T-helper 2 cell treated with Interferon-gamma antibody and Interleukin-4, amounts not matched to agents 100 ng/mL and 5 ng/mL, for 36 hours (primary cell): ENCODE measurements around the gene LMF1. TPM values are rescaled to one million over a fixed set of nuclear protein-coding genes. Genes with fewer than 3 reads are reported as not detected.
"Not testable (repeated sequence)": the region's sequence is repeated elsewhere in the genome, so short reads cannot be mapped to it uniquely, and the experiment has no call there.

Experiments used
- intact Hi-C: fragments of 100-400 bp; cut with micrococcal nuclease; formaldehyde crosslinking; loops from one replicate; pipeline ENCODE4 v1.15.1; 2023
- total RNA-seq: library from RNA; stranded (reverse); gene quantifications from 2 replicates; pipeline ENCODE4 v1.2.3, GENCODE V29; 2022

LMF1 gene
- total RNA-seq, 1 donor from 2014 or later = 19.4 TPM

DNA sequence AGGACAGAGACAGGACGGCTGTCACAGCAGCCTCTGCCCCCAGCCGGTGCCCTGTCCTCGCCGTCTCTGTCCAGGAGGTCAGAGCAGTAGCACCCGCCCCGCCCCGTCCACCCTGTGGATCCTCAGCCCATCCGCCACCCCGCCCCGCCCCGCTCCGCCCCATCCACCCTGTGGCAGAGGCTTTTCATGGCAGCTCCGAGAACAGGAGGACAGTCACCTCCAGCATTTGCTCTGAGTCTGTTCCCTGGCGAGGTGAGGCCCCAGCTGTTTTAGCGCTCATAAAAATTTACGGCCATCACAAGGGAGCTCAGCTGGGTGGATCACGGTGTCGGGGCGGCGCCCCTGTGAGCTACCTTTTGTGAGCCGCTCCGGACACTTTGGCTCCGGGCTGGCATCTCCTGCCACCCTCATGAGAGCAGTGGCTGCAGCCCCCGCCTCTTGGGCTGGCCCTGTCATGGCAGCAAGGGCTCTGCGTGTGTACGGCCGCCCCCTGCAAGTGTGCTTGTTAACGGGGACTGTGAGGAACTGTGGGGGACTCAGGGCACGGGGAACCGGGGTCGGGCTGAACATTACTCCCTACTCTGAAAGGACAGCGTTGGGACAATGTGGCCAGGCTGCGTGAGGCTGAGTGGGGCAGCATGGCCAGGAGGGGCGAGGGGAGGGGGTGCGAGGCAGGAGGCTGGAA lies 138.0 kb downstream of the LMF1 start:
- intact Hi-C loops = no loop called here

DNA sequence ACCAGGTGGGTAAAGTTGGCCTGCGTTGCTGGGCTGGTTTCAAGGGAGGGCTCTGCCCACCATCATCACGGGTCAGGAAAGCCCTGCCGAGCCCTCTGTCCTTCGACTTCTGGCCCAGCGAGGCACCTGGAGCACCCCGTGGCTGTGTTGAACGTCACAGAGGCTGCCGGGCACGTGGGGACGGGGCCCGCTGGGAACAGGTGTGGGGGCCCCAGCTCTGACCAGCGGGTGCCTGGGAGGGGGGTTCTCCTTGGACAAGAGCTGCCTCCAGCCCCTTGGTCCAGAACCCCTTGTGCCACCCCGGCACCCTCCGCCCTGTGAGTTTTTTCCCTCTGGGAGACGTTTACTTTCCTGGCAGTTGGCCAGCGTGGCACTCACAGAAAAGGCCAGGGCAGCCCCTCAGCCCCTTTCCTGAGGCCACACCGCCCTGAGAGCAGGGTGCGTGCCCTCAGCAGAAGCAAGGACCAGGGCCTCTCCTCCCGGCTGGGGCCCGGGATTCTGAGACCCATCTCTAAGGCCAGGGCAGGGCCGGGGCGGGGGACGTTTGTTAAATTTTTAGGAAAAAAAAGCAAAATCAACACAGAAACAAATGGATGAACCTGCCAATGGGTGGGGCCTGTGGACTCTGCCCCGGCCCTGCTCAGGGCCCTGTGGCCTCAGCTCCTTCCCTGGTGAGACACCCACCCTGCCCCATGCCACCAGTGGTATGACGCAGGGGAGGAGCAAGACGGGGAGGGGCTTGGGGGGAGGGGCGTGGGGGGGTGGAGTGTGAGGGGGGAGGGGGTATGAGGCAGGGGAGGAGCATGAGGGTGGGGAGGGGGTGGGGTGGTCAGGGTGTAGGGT lies 139.0 kb downstream of the LMF1 start:
- intact Hi-C loops = no loop called here

DNA sequence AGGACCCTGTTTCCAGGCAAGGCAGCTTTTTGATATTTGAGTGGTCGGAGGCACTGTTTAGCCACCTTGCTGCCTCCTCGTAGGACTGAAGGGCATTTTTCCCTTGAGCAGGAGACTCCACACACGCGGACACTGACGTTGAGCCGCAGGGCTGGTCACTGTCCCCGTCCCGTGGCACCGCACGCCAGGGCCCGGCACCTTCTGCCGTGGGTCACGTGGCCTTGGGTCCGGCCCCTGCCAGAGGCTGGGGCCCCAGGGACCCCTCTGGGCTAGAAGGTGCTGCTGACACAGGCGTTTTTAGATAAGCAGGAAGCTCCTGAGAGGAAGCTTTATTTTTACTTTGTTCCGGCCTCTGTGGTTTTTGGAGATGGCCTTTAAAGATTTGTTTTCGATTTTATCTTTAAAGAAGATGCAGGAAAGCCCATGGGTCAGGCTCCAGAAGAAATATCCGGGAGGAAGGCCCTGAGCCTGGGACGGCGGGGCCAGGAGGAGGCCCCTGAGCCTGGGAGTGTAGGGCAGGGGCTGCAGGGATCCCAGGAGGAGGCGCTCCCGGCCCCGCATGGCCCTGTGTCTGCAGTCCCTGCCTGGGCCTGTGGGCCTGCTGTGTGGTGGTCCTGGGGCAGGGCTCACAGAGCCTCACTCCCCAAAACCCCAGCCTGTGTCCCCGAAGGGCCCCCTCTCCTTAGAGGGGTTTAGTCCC lies 139.8 kb downstream of the LMF1 start:
- intact Hi-C loops = no loop called here

DNA sequence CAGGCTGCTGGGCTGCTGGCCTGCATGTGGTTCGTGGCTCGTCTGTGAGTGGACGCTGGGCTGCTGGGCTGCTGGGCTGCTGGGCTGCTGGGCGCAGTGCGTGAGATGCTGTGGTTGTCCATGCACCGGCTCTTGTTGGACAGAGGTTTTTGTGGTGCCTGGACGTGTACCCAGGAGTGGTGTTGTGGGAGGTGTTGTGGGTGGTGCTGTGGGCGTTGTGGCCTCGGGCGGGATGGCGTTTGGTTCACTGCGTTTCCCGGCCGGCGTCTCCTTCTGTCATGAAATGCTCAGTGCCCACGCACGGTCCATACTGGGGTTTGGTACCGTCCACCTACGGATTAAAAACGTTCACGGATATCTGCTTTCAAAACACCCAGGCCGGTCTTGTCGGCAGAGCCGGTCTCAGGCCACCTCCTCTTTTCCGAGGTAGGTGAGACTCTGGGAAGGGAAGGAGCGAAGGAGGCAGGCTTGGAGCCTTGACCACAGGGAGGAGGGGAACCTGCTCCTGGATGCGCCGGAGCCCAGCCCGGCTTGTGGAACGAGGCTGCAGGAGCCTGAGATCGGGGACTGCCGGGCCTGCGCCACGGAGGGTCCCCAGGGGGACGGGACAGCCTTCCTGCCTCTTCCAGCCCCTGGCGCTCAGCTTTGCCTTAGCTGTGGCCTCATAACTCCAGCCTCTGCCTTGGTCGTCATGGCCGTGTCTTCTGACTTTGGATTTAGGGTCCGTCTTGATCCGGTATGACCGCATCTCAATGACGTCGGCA lies 140.5 kb downstream of the LMF1 start:
- intact Hi-C loops = no loop called here

DNA sequence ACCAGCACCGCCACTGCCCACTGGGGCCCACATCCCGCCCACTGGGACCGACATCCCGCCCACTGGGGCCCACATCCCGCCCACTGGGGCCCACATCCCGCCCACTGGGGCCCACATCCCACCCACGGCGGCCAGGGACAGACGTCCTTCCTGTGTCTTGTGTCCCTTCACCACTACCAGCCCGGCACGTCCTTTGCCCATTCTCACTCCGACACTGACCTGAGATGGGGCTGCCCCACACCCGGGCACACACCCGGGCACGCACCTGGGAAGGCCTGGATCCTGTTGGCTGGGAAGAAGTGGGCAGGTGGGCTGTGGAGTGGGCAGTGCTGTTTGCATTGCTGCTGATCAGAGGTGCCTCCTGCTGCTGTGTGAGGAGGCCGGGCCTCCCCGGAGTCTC lies 141.9 kb downstream of the LMF1 start:
- intact Hi-C loops = no loop called here

DNA sequence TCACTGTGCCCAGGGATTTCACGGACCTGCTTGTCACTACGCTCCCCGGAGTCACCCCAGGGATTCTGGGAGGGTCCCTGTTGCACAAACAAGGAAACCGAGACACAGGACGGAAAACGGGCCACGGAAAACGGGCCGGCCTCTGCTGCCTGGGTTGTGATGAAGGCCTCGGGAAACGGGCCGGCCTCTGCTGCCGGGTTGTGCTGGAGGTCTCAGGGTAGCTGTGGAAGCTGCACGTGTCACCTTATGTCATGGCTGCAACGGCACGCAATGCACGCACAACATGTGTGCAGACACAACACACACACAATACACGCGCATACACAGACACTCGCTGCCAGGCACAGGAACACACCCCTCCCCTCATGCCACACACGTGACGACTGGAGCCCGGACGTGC lies 143.3 kb downstream of the LMF1 start:
- intact Hi-C loops = no loop called here

DNA sequence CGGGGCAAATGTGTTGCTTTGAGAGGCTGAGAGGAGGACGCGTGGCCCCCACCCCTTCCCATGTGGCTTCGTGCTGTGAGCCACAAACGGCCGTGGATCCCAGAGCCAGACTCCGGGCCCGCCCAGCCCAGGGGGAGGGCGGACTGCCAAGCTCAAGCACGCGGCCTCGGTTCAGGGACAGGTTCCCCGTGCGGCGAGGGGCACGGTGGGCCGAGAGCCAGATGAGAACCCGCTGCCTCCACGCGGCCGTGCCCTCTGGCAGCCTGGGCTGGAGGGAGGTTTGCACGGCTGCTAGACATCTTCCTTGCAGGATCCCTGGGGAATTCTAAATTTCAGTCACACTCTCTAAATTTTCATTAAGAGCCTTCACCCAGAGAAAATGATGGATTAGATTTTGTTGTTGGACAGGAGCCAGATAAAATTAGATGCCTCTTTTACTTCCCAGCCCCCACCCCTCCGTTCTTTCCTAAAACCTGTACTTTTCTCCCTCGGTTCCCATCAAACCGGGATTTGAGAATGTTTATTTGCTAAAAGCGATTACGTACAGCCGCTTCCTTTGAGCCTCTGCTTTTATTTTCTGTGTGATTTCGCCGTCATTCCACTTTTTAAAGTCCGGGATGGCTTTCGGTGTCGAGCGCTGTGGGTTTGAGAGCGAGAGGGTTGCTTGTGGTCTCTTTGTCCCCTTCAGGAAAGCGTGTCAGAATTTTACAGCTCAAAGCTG lies 145.3 kb downstream of the LMF1 start:
- intact Hi-C loops = no loop called here

DNA sequence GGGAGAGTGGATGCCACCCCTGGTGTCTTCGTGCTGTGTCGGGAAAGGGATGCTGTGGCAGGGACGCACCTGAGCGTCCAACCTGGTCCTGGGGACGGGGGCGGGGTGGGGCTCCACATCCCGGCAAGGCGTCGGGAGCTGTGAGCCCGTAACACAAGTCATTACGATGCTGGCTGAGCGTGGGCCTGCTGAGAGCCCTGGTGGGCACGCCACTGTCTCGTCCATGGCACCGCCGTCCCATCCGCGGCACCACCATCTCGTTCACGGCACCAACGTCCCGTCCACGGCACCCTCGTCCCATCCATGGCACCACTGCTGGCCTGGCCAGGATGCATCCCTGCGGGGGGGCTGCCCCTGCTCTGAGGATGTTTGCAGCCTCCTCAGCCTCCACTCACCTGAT lies 146.2 kb downstream of the LMF1 start:
- intact Hi-C loops = no loop called here

DNA sequence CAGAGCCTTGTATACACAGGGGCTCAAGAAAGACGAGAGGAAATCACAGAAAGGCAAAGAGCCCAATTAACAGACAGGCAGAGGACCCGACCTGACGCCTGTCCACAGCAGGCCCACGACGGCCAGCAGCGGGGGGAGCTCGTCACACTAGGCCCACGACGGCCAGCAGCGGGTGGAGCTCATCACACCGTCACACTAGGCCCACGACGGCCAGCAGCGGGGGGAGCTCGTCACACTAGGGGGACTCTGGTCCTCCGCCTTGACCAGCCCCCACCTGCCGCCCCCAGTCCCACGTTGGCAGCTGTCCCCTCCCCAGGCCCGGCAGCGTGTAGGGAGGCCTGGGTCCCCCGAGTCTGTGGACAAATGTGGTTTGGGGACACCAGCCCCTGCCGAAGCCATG lies 146.6 kb downstream of the LMF1 start:
- intact Hi-C loops = no loop called here

DNA sequence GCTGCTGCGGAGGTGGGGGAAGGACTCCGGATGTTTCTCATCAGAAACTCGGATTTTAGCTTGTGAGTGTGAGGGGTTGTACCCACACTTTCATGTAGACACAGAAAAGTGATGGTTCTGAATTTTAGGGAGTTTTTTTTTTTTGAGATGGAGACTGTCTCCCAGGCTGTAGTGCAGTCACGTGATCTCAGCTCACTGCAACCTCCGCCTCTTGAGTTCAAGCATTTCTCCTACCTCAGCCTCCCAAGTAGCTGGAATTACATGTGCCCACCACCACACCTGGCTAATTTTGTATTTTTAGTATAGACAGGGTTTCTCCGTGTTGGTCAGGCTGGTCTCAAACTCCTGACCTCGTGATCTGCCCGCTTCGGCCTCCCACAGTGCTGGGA lies 147.9 kb downstream of the LMF1 start:
- intact Hi-C loops = no loop called here

DNA sequence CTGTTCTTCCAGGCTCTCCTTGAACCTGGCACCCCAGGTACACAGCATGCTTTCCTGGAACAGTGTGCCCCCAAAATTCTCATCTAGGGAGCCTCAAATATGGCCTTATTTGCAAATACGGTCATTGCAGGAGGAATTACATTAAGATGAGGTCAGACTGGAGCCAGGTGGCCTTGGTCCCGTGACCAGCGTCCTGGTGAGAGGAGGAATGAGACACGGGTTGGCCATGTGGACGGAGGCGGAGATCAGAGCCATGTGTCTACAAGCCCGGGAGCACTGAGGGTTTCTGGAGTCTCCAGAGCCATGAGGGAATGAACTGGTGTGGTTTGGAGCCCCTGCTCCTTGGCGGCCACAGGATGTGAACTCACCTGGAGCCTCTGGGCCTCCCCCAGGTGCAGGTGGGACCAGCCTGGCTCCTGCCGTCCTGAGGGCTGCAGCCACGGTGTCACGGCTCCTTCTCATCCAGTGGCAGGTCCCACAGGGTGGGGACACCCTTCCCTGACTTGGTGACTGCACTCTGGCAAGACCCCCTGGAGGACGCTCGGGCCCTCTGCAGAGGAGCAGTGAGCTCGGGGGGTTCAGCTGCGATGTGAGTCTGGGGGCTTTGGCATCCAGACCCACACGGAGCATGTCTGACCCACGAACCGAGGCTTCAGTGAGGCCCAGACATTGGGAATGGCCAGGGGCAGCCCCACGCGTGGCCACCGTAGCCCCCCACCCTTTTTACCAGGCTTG lies 148.4 kb downstream of the LMF1 start:
- intact Hi-C loops = no loop called here

DNA sequence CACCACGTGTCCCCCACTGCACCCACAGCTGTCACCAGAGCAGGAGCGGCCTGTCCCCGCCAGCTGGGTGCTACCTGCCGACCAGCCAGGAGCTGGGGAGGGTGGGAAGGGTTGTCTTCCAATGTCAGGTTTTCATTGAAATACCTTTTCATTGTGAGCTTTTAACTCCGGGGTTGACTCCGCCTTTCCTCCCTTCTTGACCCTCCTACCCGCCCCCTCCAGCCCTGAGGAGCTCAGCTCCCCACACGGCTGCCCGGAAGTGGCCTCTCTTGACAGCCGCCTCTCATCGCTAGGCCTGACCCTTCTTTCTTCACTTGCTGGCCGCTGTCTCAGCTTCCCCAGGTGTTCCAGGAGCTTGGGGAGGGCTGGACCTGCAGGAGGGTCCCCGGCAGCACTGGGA lies 149.0 kb downstream of the LMF1 start:
- intact Hi-C loops = no loop called here

DNA sequence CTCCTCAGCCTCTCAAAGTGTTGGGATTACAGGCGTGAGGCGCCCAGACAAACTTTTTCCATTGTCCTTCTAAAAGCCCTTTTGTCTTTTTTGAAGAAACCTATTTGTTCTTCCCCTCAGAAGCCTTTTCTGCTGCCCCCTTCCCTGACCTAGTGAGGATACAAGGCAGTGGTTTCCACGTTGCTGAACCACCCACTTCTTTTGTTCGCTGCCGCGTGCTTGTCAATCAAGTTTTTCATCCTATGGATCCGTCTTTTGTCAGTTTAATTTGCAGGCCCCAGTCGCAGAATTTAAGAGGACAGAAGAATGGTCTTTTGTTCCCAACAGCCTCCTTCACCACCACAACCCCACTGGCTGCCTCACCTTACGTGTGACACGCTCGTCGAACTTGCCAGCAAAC lies 150.0 kb downstream of the LMF1 start:
- intact Hi-C loops = no loop called here

DNA sequence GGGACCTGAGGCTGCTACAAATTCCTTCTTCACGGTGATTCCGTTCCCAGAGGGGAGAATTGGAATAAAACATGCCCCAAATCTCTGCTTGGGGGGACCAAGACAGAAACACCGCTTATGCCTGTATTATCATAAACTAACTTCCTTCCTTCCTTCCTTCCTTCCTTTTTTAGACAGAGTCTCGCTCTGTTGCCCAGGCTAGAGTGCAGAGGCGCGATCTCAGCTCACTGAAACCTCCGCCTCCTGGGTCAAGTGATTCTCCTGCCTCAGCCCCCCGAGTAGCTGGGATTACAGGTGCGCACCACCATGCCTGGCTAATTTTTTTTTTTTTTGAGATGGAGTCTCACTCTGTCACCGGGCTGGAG lies 150.8 kb downstream of the LMF1 start:
- intact Hi-C loops = not testable (repeated sequence)

DNA sequence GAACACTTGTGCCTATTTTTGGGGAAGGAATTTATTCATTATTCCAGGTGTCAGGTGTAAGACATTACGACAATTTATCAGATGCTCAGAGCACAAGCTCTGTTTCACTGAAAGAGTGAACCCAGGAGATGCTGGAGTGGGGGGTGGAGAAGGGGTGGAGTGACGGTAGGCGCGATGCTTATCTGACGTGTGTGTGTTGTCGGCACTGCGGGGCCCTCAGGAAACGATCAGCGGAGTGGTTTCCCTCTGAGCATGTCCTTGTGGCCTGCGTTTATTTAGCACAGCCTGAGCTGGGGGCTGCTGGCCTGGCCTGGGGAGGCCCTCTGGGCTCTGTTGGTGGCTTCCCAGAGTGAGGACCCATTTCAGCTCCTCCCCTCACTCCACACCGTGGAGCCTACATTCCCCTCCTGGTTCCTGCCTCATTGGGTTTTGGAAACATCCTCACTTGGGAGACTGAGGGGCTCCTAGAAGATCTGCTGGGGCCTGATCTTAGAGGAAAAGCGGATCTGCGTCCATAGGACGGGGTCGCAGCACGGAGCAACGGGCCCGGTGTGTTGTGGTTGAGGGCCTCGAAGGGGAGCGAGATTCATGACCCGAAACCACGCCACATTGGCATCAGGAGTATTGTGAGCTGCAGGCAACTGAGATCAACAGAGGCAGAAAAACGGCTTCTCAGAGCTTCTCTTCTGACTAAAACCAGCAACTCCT lies 151.3 kb downstream of the LMF1 start:
- intact Hi-C loops = no loop called here

DNA sequence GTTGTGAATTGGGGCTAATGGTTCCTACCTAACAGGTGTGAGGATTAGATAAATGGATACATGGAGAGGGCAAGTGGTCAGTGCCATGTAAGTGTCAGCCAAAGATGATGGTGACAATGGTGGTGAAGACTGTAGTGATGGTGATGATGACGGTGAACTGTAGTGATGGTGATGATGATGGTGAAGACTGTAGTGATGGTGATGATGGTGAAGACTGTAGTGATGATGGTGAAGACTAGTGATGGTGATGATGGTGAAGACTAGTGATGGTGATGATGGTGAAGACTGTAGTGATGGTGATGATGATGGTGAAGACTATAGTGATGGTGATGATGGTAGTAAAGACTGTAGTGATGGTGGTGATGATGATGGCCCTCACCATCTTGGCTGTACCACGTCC lies 152.2 kb downstream of the LMF1 start:
- intact Hi-C loops = no loop called here

DNA sequence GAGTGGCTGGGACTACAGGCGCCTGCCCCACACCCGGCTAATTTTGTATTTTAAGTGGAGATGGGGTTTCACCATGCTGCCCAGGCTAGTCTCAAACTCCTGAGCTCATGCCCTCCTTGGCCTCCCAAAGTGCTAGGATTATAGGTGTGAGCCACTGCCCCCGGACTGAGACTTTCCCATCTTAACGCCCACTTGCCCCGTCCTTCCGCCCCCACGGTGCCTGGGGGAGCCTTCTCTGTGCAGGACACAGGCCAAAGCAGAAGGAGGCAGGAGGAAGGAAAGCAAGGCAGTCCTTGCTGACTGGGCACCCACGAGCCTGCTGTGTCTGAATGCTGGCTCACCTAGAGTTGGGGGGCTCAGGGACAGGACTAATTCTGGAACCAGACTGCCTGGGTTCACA lies 152.7 kb downstream of the LMF1 start:
- intact Hi-C loops = no loop called here

DNA sequence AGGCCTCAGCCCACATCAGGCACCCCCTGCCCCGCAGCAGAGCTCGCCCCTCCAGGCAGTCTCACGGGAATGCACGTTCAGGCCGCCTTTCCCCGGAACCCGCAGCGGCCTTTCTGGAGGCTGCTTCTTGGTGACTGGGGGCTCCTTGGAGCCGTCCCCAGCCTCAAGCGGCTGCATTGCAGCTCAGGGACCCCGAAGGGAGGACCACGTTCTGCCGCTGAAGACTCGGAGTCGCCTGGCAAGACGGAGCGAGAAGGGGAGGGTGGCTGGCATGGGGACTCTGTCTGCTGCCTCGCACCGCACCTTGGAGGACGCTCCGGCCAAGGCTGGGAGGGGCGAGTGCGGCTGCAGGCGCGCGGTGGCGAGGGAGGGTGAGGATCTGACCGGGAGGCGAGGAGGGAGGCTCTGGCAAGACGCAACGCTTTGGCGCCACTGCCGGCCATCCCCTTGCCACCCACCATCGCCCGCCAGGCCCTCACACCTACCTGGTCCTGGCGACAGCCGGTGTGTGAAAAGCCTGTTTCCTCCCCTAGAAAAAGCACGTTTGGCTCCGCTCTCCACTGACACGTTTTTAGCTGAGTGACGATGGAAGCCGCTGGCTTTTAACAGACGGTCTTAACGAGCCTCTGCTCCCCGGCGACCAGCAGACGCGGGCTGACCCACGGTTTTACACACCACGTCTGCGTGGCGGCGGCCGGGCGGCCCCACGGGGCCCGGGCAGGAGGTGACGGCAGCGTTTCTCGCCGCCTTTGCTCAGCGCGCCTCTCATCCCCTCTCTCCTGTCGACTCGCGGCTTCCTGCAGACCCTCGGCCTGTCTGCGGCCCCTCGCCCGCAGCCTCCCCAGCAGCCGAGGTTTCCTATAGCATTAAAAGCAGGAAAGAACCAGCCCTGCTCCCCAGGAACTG lies 153.5 kb downstream of the LMF1 start:
- intact Hi-C loops = no loop called here

DNA sequence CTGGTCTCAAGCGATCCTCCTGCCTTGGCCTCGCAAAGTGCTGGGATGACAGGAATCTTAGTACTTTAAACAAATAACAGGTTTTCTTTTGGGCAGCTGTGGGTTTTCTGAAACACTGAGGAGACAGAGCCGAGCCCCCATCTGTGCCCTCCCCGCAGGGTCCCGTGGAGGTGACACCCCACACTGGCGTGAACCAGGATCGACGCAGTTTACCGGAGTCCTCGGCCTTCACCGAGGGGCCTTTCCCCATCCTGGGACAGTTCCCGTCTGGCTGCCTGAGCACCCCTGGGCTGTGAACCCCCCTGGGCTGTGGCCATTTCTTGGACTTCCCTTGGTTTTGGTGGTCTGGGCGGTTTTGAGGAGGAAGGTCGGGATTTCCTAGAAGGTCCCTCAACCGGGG lies 154.9 kb downstream of the LMF1 start:
- intact Hi-C loops = no loop called here
